HG02938 (cell line): Measurements from ENCODE around the gene RASL11B.

Experiments used
- ATAC-seq: cut with Tn5 transposase; IDR thresholded peaks from one replicate; pipeline ENCODE4 v1.9.1; 2021; ENCODE audit warnings: mild to moderate bottlenecking, moderate library complexity; ENCODE audit not compliant: unreplicated experiment

The RASL11B gene

DNA sequence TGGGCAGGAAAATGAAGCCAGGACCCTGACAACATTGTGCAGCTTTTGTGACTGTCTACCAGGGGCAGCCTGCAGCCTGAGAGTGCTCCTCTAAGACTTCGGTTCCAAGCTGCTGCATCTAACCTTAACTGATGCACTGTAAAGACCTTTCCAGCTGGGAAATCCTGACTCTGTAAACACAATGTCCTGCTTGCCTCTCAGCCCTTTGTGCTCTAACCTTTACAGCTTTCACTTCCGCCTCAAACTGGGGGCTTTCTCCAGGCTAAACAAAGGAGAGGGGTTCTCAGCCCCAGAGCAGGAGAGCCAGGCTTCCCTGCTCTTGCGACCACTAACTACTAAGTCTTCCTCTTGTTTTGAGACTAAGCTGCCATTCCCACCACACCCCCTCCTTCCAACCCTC, 19.3 kb upstream of the RASL11B start:
- no peak for ATAC-seq

DNA sequence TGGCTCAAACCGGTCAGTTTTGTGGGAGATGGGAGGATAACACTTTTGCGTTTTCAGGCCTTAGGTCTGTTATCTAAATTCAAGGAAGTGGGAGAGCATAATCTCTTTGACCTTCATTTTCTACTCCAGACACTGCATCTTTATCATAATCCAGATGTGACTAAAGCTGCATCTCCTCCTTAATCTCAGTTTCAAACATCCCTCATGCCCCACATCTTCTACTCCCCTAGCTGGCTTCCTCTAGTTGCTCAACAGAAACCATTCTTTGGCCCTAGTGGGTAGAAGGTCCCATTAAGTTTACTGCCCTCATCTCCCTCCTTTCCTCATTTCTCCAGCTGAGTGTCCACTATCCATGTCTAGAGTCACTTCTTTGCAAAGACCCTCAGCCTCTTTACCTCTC, 18.8 kb upstream of the RASL11B start:
- ATAC-seq, result no peak

DNA sequence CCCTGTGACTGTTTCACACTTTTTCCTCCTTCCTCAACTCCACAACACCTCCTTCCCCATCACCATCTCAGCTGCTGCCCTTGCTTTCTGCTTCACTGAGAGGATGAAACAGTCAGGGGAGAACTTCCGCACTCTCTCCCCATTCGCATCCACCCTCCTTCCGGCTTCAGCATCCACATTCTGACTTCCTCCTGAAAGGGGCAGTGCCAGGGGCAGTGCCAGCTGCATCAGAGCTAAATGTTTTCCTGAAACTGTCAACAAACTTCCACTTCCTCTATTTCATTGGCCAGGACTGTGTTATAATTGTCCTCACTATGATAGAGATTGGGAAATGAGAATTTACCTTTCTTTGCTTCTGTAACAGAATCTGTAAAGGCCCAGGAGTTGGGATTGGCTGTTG, 18.2 kb upstream of the RASL11B start:
- ATAC-seq, result no peak

DNA sequence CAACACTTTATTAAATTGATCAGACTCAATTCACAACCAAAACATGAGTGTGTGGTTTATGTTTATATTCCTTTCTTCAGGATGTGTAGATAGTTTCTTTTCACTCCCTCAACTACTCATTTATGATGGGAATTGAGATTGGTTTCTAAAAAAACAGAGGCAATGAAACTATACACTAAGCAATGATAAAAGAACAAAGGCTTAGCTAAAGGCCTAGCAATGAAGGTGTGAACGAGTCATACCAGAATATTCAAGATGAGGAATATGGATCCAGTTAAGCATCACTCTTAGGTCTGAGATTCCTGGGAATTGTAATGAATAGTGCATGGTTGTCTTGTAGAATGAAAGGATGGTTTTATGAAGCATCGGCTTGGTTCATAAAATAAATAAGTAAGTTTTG, 17.5 kb upstream of the RASL11B start:
- ATAC-seq, result no peak

DNA sequence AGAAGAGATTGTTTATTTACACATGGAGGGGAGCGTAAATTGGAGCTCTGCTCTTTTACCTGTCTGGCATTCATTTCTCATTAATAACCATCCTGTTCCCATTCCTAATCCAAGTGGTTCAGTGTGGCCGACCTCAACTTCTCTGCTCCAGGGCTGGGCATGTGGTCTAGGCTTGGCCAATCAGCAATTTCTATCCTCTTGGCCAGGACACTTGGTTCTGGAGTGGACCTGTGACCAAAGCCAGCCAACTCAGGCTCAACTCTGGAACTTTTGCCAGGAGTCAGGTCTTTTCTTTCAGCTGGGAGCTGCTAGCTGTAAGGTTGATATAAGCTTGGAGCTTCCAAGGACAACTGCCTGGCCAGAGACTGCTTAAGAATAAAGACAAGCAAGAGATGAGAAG, 15.6 kb upstream of the RASL11B start:
- no peak for ATAC-seq

DNA sequence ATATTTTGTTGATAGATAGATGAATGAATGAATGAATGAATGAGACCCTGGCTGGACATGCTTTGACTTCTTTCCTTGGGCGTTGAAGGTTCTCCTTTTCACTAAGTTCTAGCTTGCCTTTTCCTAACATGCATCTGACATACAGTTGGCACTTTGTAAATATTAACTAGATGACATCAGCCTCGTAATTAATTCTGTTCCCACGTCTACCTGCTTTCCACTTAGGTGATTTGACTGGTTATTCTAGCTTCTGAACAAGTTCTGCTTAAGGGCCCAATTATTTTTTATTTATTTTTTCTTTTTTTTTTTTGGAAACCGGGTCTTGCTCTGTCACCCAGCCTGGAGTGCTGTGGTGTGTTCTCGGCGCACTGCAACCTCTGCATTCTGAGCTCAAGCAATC, 13.9 kb upstream of the RASL11B start:
- ATAC-seq, result no peak

DNA sequence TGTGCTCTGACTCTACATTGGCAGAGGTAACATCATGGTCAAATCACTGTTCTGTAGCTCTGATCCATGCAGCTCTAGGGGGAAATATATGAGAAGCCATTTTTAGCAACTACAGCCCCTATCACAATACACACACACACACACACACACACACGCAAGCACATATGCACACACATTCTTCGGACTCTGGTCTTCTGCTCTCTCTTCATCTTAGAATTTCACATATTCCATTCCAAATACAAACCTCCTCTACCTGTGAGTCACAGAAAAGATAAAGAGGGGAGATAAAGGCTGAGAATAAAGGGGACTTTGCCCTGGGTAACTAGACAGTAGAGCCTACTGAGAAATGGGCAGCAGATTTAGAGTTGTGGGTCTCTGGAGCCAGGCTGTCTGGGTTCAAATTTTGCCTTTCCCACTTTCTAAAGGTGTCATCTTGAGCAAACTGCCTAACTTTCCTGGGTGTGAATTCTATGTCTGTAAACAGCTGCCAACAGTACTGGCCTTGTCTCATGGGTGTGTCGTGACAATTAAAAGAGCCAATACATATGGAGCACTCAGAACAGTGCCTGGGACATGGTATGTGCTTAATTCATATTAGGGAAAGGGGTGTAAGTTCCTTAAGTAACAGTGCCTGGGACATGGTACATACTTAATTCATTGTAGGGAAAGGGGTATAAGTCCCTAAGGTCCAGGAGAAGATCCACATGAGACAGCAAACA, 11.6 kb upstream of the RASL11B start:
- no peak for ATAC-seq

DNA sequence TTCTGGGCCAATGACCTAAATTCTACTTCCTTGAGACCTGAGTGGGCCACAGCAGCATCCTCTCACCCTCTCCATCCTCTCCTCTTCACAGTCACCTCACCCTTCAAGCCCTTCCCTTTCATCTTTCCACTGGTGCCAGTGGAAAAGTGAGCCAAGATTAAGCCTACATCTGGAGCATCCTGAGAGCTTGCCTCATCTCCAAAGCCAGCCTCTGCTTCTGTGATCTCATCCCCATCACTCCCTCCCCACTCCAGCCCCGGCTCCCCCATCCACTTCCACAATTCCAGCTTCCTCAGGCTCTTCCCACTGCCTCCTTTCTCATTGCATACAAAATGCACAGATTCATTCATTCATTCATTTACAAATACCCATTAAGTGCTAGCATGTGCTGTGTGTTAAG, 10.1 kb upstream of the RASL11B start:
- no peak for ATAC-seq

DNA sequence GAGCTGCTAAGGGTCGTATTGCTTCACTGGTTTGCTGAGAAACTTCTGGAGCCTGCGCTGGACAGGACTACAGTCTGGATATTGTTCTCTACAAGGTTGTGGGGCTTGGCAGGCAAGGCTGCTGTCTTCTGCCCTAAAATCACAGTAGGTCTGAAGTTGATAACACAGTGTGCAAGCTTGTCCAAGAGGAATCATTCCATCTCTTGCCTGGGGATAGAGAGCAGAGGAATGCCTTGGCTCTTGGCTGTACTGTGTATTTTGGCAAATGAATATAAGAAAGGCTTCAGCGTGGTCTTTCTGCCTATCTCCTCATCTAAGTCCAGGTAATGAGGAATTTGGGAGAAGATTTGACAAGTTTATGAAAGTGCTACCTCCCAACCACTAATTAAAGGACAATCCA, 9.4 kb upstream of the RASL11B start:
- no peak for ATAC-seq

DNA sequence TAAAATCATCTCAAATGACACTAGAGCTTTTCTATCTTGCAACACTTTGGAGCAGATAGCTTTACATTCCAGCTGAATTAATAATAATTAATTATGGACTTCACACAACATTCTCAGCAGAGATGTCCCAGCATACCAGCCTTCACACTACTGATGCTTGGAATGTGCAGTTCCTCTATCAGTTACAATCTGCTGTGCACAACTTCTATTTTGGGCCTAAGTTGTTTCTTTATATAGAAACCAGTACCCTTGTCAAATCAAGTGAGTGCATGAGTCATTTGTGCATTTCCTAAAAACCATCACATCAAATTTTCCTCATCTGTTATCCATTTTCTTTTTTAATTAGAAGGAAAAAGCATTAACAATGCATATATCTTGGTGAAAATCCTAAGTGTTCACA, 8.8 kb upstream of the RASL11B start:
- no peak for ATAC-seq

DNA sequence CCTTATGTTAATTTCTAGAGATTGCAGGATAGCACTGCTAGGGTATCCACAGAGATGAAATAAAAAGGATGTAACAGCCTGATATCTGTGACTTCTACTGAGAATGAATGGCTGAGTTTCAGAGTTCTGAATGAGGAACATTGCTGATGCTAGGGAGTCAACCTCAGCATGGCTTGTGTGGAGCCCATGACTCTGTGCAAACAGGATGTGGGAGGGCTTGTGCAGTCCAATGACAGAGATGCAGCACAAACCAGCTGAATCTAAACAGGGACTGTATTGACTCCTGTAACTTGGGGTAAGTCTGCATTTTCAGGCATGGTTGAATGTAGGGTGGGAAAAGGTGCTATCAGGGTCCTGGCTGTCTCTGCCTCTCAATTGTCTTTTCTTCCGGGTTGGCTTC, 5.3 kb upstream of the RASL11B start:
- ATAC-seq, result no peak

DNA sequence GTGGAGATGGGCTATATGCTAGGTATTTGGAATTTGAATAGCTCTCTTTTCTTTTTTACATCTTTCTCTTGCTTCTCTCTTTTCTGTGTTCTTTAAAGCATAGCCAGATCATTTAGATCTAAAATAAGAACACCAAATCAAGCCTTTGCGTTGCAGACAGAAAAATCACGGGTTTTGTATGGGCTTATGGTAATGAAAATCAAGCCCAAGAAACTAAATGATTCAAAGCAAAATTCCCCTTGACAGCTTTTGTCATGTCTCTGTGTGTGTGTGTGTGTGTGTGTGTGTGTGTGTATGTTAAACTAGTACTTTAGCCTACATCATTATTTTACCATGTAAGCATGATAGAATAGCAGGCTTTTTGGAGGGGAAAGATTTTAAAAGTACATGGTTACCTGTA, 1.8 kb upstream of the RASL11B start:
- no peak for ATAC-seq

DNA sequence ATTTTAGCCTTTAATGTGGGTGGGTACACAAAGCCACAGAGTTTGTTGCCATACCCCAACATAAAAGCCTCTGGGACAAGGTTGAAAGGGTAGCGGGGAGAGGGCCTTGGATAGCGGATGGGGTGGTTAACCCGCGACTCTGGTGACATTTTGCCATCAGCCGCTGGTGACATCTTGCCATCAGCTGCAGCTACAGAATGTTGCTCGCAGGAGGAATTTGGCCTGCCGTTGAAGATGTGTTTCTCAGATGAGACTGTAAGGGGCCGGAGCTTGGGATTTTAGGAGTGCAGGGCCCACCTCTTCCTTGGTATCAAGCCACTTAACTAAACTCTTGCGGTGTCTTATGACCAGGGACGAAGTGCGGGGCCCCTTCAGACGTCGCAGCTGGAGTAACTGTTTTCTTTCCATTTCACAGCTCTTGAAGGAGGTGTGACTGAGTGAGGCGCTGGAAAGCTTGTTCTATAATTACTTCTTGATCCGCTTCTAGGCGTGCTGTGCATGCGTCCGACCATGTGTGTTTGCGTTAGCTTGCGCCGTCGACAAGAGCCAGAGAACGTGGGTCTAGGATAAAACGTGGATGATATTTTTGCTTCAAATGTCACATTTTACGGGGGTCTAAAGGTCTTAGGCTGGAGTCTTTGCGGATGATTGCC, 820 bp upstream of the RASL11B start:
- ATAC-seq, result no peak

DNA sequence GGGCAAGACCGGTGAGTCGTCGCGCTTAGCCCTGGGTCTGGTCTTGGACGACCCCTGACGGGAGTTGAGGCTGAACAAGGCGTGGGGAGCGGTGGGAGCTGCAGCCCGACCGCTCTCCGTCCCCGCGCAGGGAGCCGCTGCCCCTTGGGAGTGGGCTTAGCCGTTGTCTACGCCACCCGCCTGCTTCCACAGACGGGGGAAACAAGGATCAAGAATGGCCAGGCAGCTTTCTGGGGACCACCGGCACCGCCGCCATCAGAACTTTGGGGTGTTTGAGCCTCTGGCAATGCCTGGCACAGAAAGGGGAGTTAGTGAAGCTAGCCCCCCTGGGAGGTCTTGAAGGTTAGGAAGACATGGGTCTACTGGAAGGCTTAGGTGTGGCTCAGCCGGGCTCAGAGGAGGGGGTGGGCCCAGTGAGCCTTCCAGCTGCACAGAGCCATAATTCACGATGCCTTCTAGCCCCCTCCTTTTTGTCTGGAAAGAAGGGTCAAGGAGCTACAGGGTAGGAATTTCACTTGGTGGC, 583 bp downstream of the RASL11B start:
- no peak for ATAC-seq

DNA sequence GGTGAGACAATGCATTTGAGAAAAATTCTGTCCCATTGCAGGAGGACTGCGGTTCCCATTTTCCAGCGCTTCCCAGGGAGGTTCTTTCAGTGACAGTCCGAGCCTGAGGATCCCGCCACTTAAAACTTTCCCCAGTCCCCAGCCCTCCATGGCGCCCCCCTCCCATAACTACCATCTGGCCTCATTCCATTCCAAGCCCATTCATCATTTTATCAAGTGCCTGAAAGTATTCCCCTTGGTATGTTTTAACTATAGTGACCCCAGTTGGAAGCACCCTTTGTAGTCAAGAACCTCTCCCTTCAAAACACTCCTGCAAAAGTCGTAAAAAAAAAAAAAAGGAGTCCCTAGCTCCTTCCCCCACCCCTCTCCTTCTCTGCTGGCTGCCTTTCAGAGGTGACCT, 1.2 kb downstream of the RASL11B start:
- ATAC-seq, result no peak

DNA sequence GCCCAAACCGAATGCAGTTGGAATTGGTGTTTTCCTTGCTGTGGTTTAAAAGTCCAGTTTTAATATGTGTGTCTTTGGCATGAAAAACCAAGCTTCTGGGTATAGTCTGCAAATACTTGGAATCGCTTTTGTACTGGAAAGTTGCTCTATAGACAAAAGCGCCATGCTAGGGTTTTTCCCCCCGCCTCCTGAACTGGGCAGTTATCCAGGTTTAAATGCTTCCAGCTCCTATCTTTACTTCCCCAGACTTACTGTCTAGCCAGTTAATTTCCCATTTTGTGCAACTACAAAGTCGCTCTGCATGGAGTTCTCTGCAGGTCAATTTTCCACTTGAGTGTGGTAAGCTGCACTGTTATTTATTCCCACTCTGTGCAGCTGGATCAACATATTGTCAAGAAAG, 2.7 kb downstream of the RASL11B start:
- ATAC-seq, result no peak

DNA sequence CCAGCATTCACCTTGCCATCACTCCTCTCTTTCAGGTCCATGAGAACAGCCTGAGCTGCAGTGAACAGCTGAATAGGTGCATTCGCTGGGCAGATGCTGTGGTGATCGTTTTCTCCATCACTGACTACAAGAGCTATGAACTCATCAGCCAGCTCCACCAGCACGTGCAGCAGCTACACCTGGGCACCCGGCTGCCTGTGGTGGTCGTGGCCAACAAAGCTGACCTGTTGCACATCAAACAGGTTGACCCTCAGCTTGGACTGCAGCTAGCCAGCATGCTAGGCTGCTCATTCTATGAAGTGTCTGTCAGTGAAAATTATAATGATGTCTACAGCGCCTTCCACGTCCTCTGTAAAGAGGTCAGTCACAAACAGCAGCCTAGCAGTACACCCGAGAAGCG, 3.2 kb downstream of the RASL11B start:
- no peak for ATAC-seq

DNA sequence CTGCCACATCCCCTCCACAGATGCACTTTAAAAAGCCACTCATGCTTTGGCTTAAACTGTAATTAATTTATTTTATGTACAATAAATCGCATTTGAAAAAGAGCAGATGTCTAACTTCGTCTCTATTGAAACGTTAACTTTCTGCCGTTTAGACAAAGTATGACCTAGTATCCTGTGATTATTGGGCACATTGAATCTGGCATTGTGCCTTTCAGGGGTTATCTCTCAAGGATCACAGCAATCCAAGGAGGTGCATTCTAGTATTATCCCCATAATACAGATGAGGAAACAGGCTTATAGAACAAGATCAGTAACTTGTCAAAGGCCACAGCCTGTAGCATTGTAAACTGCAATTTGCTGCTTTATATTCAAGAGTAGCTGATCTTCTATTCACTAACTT, 4.6 kb downstream of the RASL11B start:
- ATAC-seq, result no peak

DNA sequence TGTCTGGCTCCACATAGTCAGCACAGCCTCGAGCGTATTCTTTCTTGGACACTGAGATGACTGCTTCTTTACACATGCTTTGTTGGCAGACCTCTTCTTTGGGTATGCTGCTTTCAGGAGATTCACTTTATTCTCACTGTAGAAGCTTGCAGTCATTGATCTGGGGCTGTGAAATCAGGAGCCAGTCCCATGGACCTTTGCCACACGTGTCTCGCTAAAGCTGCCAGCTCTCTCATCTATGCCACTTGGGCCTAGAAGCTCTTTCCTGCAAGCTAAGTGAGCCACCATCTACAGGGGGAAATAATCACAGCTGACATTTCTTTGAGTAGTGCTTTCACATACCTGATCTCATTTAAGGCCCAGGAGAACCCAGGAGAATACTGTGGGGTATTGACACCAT, 5.0 kb downstream of the RASL11B start:
- no peak for ATAC-seq

DNA sequence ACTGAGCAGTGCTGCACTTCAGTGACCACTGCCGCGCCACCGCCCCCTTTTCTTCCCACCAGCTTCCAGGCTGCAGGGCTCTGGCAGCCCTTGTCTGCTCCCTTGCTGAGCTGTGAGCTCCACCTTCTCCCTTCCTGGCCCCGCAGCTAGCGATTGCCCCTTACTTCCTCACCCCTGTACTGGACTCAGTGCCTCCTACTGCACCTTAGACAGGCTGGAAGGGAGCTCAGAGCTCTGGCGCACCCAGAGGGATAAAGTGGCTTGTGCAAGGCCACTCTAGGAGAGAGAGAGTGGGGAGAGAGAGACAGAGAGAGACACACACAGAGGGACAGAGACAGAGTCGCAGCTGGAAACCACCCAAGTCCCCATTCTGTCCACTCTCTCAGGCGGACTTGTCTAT, 6.0 kb downstream of the RASL11B start:
- ATAC-seq, result no peak

DNA sequence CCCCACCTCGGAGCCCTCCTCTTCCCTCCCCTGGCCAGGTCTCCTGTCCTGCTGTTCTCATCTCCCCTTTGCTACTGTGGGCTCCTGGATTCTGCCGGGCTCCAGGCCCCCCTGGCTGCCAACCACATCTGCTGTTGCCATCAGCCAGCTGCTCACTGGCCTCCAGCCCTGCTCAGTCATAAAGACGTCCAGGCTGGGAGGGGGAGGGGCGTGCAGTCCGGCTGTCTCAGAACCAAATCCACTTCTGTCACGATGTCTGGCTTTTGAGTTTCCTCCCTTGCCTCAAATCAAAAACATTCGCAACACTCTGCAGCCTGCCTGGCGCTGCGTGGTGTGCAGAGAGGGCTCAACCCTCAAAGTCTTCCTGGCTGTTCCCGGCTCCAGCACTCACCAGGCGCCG, 7.1 kb downstream of the RASL11B start:
- ATAC-seq, result no peak

DNA sequence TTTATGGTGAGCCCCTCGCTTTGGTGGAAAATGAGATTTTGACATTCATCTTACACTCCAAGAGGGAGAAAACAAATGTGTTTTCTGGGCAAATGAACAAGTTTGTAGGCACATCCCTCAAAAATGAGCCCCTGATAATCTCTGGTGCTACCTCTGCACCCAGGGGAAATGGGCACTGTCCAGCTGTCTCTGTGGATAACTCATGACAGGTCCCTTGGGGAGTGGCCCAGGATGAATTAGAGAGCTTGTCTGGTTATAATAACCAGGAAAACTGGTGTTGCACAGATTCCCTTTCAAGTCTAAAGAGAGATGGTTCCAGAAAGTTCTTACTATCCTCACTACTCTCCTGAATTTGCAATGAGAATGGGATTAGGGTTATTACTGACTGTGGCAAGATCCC, 7.5 kb downstream of the RASL11B start:
- ATAC-seq, result no peak

DNA sequence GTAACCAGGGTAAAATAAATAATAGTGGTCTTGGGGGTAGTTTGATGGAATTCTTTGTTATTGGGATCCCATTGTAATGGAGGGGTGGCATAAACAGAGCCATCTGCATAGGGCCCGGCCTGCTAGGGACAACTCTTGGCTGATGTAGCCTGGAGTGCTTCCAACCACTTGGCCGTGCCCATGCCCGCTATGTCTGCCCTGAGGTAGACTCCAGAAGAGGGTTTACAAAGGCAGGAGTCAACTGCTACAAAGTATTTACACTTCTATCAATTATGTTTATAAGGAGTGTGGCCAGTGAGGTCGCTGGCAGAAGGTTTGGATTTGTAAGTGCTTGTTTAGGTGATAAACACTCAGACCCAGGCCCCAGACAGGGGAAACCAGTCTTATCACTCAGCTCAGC, 8.1 kb downstream of the RASL11B start:
- no peak for ATAC-seq
